ENCODE measurements around the gene CNTNAP2. TPM values are rescaled to one million over a fixed set of nuclear protein-coding genes. Genes with fewer than 3 reads are reported as not detected.

The CNTNAP2 gene
- polyA plus RNA-seq, 1 experiment = not detected

- TF ChIP-seq, protein P1, sequence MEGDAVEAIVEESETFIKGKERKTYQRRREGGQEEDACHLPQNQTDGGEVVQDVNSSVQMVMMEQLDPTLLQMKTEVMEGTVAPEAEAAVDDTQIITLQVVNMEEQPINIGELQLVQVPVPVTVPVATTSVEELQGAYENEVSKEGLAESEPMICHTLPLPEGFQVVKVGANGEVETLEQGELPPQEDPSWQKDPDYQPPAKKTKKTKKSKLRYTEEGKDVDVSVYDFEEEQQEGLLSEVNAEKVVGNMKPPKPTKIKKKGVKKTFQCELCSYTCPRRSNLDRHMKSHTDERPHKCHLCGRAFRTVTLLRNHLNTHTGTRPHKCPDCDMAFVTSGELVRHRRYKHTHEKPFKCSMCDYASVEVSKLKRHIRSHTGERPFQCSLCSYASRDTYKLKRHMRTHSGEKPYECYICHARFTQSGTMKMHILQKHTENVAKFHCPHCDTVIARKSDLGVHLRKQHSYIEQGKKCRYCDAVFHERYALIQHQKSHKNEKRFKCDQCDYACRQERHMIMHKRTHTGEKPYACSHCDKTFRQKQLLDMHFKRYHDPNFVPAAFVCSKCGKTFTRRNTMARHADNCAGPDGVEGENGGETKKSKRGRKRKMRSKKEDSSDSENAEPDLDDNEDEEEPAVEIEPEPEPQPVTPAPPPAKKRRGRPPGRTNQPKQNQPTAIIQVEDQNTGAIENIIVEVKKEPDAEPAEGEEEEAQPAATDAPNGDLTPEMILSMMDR (IDR thresholded peaks at IDR 0.05; ENCODE audit: insufficient read depth, low read depth, low read length) = no peak
- POLR2A ChIA-PET = no interaction called here
Observed at GRCh38 chr7:147571436-147572185, 1455.0 kb downstream of the CNTNAP2 start.

DNA sequence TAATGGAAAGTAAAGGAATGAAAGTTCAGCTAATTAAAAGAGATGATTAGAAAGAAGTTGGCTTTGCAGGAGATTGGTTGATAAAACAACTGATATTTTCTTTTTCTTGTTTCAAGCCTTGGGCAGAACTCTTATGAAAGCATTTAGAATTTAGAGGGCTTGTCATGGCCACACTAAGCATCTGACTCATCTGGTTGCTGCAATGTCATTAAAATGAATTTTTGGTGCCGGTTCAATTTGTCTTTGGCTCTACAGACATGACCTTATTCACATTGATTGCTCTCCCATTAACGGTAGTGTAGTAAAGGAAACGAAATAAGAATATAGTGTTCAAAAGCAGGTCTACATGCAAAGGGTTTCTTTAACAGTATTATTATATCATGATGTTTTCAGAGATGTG, 1461.6 kb downstream of the CNTNAP2 start:
- ChIA-PET POLR2A (no interaction called here), CTCF (no interaction called here)
- no peak for DNase-seq (ENCODE audit: low read depth)

More at GRCh38 chr7:147571436-147572185, 1455.0 kb downstream of the CNTNAP2 start:
- Histone ChIP-seq H3K27me3 (ENCODE audit: control insufficient read depth, insufficient read depth, low read length) (no peaks in the 10 kb centered on the region), H3K36me3 (ENCODE audit: control insufficient read depth, insufficient read depth, low read length) (no peaks in the 10 kb centered on the region), H3K4me3 (ENCODE audit: low read depth, low read length) (no peak overlapping the region)
- CTCF ChIA-PET = no interaction called here
- DNase-seq (ENCODE audit: low read depth) = no peak

GRCh38 chr7:147579148-147579547, 1462.5 kb downstream of the CNTNAP2 start:
- ChIA-PET POLR2A (no interaction called here), CTCF (no interaction called here)
- no peaks in the 10 kb centered on the region for H3K27me3 ChIP-seq (ENCODE audit: control insufficient read depth, insufficient read depth, low read length)
- H3K36me3 ChIP-seq (ENCODE audit: control insufficient read depth, insufficient read depth, low read length) = no peaks in the 10 kb centered on the region
- H3K4me3 ChIP-seq (ENCODE audit: low read depth, low read length) = no peak overlapping the region
- DNase-seq (ENCODE audit: low read depth) = no peak
- TF ChIP-seq, protein P1 (IDR thresholded peaks at IDR 0.05; ENCODE audit: insufficient read depth, low read depth, low read length) = no peak

More for the DNA sequence above, 1461.6 kb downstream of the CNTNAP2 start:
- TF ChIP-seq, protein P1 (IDR thresholded peaks at IDR 0.05; ENCODE audit: insufficient read depth, low read depth, low read length) = no peak
- Histone ChIP-seq H3K27me3 (ENCODE audit: control insufficient read depth, insufficient read depth, low read length) (no peaks in the 10 kb centered on the region), H3K4me3 (ENCODE audit: low read depth, low read length) (no peak overlapping the region), H3K36me3 (ENCODE audit: control insufficient read depth, insufficient read depth, low read length) (no peaks in the 10 kb centered on the region)

GRCh38 chr7:147584771-147585193, 1468.2 kb downstream of the CNTNAP2 start:
- DNase-seq (ENCODE audit: low read depth) = no peak
- no peaks in the 10 kb centered on the region for H3K36me3 ChIP-seq (ENCODE audit: control insufficient read depth, insufficient read depth, low read length)
- ChIA-PET CTCF (no interaction called here), POLR2A (no interaction called here)
- no peak overlapping the region for H3K4me3 ChIP-seq (ENCODE audit: low read depth, low read length)
- H3K27me3 ChIP-seq (ENCODE audit: control insufficient read depth, insufficient read depth, low read length) = no peaks in the 10 kb centered on the region
- TF ChIP-seq, protein P1 (IDR thresholded peaks at IDR 0.05; ENCODE audit: insufficient read depth, low read depth, low read length) = no peak

- TF ChIP-seq, protein P1 (IDR thresholded peaks at IDR 0.05; ENCODE audit: insufficient read depth, low read depth, low read length) = no peak
- CTCF ChIA-PET = no interaction called here
Observed at GRCh38 chr7:147586110-147586509, 1469.5 kb downstream of the CNTNAP2 start.

More at GRCh38 chr7:147586110-147586509, 1469.5 kb downstream of the CNTNAP2 start:
- no peak overlapping the region for H3K4me3 ChIP-seq (ENCODE audit: low read depth, low read length)
- POLR2A ChIA-PET = no interaction called here
- no peaks in the 10 kb centered on the region for H3K27me3 ChIP-seq (ENCODE audit: control insufficient read depth, insufficient read depth, low read length)
- H3K36me3 ChIP-seq (ENCODE audit: control insufficient read depth, insufficient read depth, low read length) = no peaks in the 10 kb centered on the region
- no peak for DNase-seq (ENCODE audit: low read depth)

Measured in BJ (cell line).